ENCODE data around the gene TLDC2.
"Not testable (repeated sequence)": the region's sequence is repeated elsewhere in the genome, so short reads cannot be mapped to it uniquely, and the experiment has no call there.

TLDC2 gene

GRCh38 chr20:36875702-36876472 lies at the start of gene TLDC2:
TSS of gene TLDC2 (plus strand) at chr20:36876138. CDS start at chr20:36876175, 37 bp downstream.
- DNase-seq, result no peak

- DNase-seq, result no peak
Observed at GRCh38 chr20:36826554-36827244, 49.2 kb upstream of the TLDC2 start.

GRCh38 chr20:36827541-36828279 lies 48.2 kb upstream of the TLDC2 start:
- no peak for DNase-seq

GRCh38 chr20:36830791-36831691 lies 44.9 kb upstream of the TLDC2 start:
- DNase-seq, result no peak

- no peak for DNase-seq
Observed at GRCh38 chr20:36832791-36833190, 43.1 kb upstream of the TLDC2 start.

- DNase-seq, result no peak
Observed at GRCh38 chr20:36833275-36834020, 42.5 kb upstream of the TLDC2 start.

GRCh38 chr20:36835025-36835424 lies 40.9 kb upstream of the TLDC2 start:
- no peak for DNase-seq

- peak; percentile 43 for DNase-seq
Observed at GRCh38 chr20:36835453-36836198, 40.3 kb upstream of the TLDC2 start.

- peak; percentile 16 for DNase-seq
Observed at GRCh38 chr20:36836591-36837269, 39.2 kb upstream of the TLDC2 start.

- DNase-seq, result not testable (repeated sequence)
Observed at GRCh38 chr20:36838376-36838775, 37.6 kb upstream of the TLDC2 start.

GRCh38 chr20:36839150-36839549 lies 36.8 kb upstream of the TLDC2 start:
- no peak for DNase-seq

GRCh38 chr20:36841030-36841429 lies 34.9 kb upstream of the TLDC2 start:
- DNase-seq, result not testable (repeated sequence)

GRCh38 chr20:36845288-36845971 lies 30.5 kb upstream of the TLDC2 start:
- no peak for DNase-seq

- no peak for DNase-seq
Observed at GRCh38 chr20:36847009-36847709, 28.8 kb upstream of the TLDC2 start.

- no peak for DNase-seq
Observed at GRCh38 chr20:36847710-36848040, 28.3 kb upstream of the TLDC2 start.

GRCh38 chr20:36848078-36848660 lies 27.8 kb upstream of the TLDC2 start:
- DNase-seq, result no peak

GRCh38 chr20:36848677-36849076 lies 27.3 kb upstream of the TLDC2 start:
- DNase-seq, result no peak

- DNase-seq, result no peak
Observed at GRCh38 chr20:36849333-36850065, 26.4 kb upstream of the TLDC2 start.
